Transverse colon (tissue), 4 donors: Measurements from ENCODE around the gene SMYD5. TPM values are rescaled to one million over a fixed set of nuclear protein-coding genes. Genes with fewer than 3 reads are reported as not detected.
"Not testable (repeated sequence)": the region's sequence is repeated elsewhere in the genome, so short reads cannot be mapped to it uniquely, and the experiment has no call there.

Source experiments
- DNase-seq: peaks from one replicate; pipeline ENCODE4 v3.0.0-alpha.2; 2019
- H3K27ac ChIP-seq, 4 donors: fragments of 200-600 bp; sonication (generic); 2 replicates each; pipeline ENCODE4 v1.5.1; 2016 to 2018; ENCODE audit warnings: inconsistent platforms in 4 of 4
- H3K27me3 ChIP-seq: fragments of 200-600 bp; sonication (generic); 2 replicates; pipeline ENCODE4 v1.5.1; 2017; ENCODE audit warnings: inconsistent platforms
- H3K36me3 ChIP-seq, 4 donors: fragments of 200-600 bp; sonication (generic); 2 replicates each; pipeline ENCODE4 v1.5.1; 2017 to 2019; ENCODE audit warnings: inconsistent platforms in 4 of 4
- H3K4me1 ChIP-seq, 4 donors: fragments of 200-600 bp; sonication (generic); 2 replicates each; pipeline ENCODE4 v1.5.1; 2017 to 2020; ENCODE audit warnings: inconsistent platforms in 4 of 4
- H3K4me3 ChIP-seq, 4 donors: fragments of 200-600 bp; sonication (generic); 1 replicate in 1 of 4; 2 replicates in 3 of 4; pipeline versions ENCODE4 v1.5.1 to v1.6.1; 2017 to 2019; ENCODE audit warnings: inconsistent platforms in 4 of 4
- H3K9me3 ChIP-seq, 2 donors: fragments of 200-600 bp; sonication (generic); 2 replicates each; pipeline ENCODE4 v1.5.1; 2017 to 2019; ENCODE audit warnings: inconsistent platforms in 2 of 2
- EP300 ChIP-seq: sonication (generic); formaldehyde crosslinking; IDR thresholded peaks from one replicate; pipeline ENCODE4 v1.6.1; 2017; ENCODE audit warnings: antibody characterized with exemption, low read depth
- POLR2A ChIP-seq: fragments of 450-650 bp; IDR thresholded peaks from one replicate; pipeline ENCODE4 v1.6.1; 2016; ENCODE audit warnings: antibody characterized with exemption, mild to moderate bottlenecking, moderate library complexity
- POLR2AphosphoS5 ChIP-seq, 3 donors: sonication (generic); formaldehyde crosslinking; IDR thresholded peaks; one replicate each; pipeline ENCODE4 v1.6.1; 2016; ENCODE audit warnings: antibody characterized with exemption in 3 of 3
- WGBS, 2 donors: methylation state at CpG; one replicate each; pipeline ENCODE4 v1.1.5; 2018; ENCODE audit warnings: low coverage in 1 of 2; 5-methylcytosine and 5-hydroxymethylcytosine counted together
- in situ Hi-C, 4 donors: fragments of 200-750 bp; cut with MboI; loops; one replicate each; pipeline versions ENCODE4 v1.15.0 to v1.15.1; 2017; ENCODE audit warnings: low sequenced_read_pairs in 3 of 4, low pct_ligation_motif_present in 1 of 4, low pct_unique_long_range_greater_than_20kb in 1 of 4
- intact Hi-C: fragments of 100-400 bp; cut with DNase I; formaldehyde crosslinking; loops from one replicate; pipeline ENCODE4 v1.15.1; 2023; ENCODE audit warnings: low total_unique reads
- total RNA-seq, 4 donors: library from RNA; depleted of rRNA; stranded (reverse); fragments of >200 nt; gene quantifications; one replicate each; pipeline ENCODE4 v1.1.0, GENCODE V29; 2016
- TF ChIP-seq, protein P1 (sequence below), 5 experiments: fragments of 200-600 bp in 3 of 5; fragments of 450-650 bp in 2 of 5; sonication (generic) in 3 of 5; IDR thresholded peaks; 1 replicate in 2 of 5; 2 replicates in 3 of 5; pipeline ENCODE4 v1.5.1; 2016 to 2017; ENCODE audit warnings: antibody characterized with exemption in 5 of 5, inconsistent platforms in 3 of 5, mild to moderate bottlenecking in 2 of 5, moderate library complexity in 1 of 5

SMYD5 gene
- total RNA-seq, 4 donors from 2014 or later = 6.4 to 16.1 (median 13.4) TPM

DNA sequence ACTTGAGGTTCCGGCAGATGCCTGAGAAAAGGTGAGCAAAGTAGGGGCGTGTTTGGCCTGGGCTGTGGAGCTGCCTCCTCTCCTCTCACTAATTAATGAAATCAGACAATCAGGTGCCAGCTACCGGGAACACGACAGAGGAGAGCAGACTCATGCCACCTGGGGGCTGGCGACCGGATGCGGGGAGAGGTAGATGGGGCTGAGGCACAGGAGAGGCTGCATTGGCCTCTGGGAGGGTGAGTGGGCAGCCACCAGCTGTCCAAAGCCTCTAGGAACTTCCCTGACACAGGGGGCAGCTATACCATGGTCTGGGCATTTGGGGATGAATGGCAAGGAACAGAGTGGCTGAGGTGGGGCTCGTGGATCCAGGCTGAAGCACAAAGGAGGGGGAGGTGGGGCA is 45.2 kb downstream of the SMYD5 start:
- Histone ChIP-seq H3K9me3 (no peaks in the 10 kb centered on the region), H3K27ac (no peak overlapping the region), H3K36me3 (no peaks in the 10 kb centered on the region), H3K4me1 (no peaks in the 10 kb centered on the region), H3K4me3 (no peak overlapping the region), H3K27me3 (no peaks in the 10 kb centered on the region)
- DNase-seq = no peak
- 93 to 100% methylated on average over 1 to 8 of the region's 8 CpGs for WGBS, 2 donors
- intact Hi-C loops (no loop called here), in situ Hi-C loops (no loop called here)
- TF ChIP-seq EP300 = no peak
- no peak for TF ChIP-seq POLR2AphosphoS5 (IDR thresholded peaks at IDR 0.05)

DNA sequence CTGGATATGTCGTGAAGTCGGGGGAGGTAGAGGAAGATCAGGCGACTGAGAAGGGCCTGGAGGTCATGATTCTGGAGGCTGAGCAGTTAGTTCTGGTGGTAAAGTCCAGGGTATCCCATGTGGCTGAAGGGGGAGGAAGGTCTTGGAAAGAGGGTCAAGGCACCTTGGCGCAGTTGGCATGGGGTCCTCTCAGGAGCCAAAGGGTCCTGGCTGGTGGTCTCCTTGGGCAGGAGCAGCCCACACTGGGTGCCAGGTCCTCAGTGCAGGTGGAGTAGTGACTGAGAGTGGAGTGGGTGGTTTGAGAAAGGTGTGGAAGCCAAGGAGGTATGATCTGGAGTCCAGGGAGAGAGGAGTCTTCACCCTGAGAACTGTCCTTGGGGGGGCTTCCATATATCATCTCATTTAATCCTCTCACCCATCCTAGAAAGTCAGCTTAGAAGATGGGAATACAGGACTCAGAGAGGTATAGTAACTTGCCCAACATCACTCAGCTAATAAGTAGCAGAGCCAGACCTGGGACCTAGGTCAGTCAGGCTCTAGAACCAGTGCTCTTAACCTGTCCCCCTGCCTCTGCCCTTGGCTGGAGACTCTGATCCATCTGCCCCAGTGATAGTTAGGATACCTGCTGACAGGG is 45.8 kb downstream of the SMYD5 start:
- no peak overlapping the region for H3K4me3 ChIP-seq
- H3K9me3 ChIP-seq = no peaks in the 10 kb centered on the region
- H3K27ac ChIP-seq = no peak overlapping the region
- TF ChIP-seq EP300 (no peak), POLR2AphosphoS5 (IDR thresholded peaks at IDR 0.05) (no peak), POLR2A (no peak)
- TF ChIP-seq, protein P1, sequence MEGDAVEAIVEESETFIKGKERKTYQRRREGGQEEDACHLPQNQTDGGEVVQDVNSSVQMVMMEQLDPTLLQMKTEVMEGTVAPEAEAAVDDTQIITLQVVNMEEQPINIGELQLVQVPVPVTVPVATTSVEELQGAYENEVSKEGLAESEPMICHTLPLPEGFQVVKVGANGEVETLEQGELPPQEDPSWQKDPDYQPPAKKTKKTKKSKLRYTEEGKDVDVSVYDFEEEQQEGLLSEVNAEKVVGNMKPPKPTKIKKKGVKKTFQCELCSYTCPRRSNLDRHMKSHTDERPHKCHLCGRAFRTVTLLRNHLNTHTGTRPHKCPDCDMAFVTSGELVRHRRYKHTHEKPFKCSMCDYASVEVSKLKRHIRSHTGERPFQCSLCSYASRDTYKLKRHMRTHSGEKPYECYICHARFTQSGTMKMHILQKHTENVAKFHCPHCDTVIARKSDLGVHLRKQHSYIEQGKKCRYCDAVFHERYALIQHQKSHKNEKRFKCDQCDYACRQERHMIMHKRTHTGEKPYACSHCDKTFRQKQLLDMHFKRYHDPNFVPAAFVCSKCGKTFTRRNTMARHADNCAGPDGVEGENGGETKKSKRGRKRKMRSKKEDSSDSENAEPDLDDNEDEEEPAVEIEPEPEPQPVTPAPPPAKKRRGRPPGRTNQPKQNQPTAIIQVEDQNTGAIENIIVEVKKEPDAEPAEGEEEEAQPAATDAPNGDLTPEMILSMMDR (IDR thresholded peaks at IDR 0.05) = no peak
- 68% methylated on average over 4 of the region's 4 CpGs; no CpG with 5 or more reads in 1 of the 2 donors for WGBS, 2 donors
- DNase-seq = no peak
- H3K4me1 ChIP-seq = no peaks in the 10 kb centered on the region
- intact Hi-C loops = no loop called here
- in situ Hi-C loops = no loop called here
- H3K27me3 ChIP-seq = no peaks in the 10 kb centered on the region
- H3K36me3 ChIP-seq = no peaks in the 10 kb centered on the region

- no peak overlapping the region for H3K4me3 ChIP-seq
- H3K4me1 ChIP-seq = no peaks in the 10 kb centered on the region
- no peak overlapping the region for H3K27ac ChIP-seq
- no peak for TF ChIP-seq POLR2A
- TF ChIP-seq, protein P1 (IDR thresholded peaks at IDR 0.05) = peak in 2 of 5 experiments; percentile 20 to 27
- TF ChIP-seq EP300 = no peak
- no peak for TF ChIP-seq POLR2AphosphoS5 (IDR thresholded peaks at IDR 0.05)
- peak; percentile 22 for DNase-seq
- no peaks in the 10 kb centered on the region for H3K9me3 ChIP-seq
- in situ Hi-C loops = no loop called here
- intact Hi-C loops = no loop called here
- no peaks in the 10 kb centered on the region for H3K36me3 ChIP-seq
- 56% methylated on average over 17 of the region's 17 CpGs; no CpG with 5 or more reads in 1 of the 2 donors for WGBS, 2 donors
- H3K27me3 ChIP-seq = no peaks in the 10 kb centered on the region
Measured at GRCh38 chr2:73260338-73260984, 46.4 kb downstream of the SMYD5 start.

DNA sequence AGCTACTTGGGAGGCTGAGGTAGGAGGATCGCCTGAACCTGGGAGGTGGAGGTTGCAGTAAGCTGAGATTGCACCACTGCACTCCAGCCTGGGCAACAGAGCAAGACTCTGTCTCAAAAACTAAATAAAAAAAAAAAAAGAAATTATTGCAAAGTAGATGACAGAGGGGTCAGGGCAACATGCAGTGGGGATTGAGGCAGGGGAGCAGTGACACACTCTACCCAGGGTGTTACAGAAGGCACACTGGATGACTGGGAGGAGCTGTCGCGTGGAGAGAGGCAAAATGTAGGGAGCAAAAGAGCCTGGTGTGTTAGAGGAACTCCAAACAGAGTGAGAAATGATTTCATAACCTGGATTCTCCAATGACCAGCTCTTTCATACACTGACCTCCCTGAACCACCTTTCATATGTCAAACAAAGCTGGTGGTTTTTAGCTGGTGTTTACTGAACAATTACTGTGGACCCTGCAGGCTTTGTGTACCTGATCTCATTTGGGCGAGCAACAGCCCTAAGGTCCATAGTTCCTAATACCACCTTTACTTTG is 48.1 kb downstream of the SMYD5 start:
- DNase-seq = no peak
- Histone ChIP-seq H3K27me3 (no peaks in the 10 kb centered on the region), H3K36me3 (no peaks in the 10 kb centered on the region), H3K4me1 (no peaks in the 10 kb centered on the region), H3K9me3 (no peaks in the 10 kb centered on the region), H3K4me3 (no peak overlapping the region), H3K27ac (no peak overlapping the region)
- intact Hi-C loops = no loop called here
- in situ Hi-C loops = no loop called here
- 90 to 91% methylated on average over 4 of the region's 4 CpGs for WGBS, 2 donors
- TF ChIP-seq POLR2A (no peak), POLR2AphosphoS5 (IDR thresholded peaks at IDR 0.05) (no peak), EP300 (no peak)
- TF ChIP-seq, protein P1 (IDR thresholded peaks at IDR 0.05) = no peak

GRCh38 chr2:73262691-73263429 is 48.8 kb downstream of the SMYD5 start:
- H3K9me3 ChIP-seq, H3K27ac ChIP-seq, H3K4me3 ChIP-seq, intact Hi-C loops, H3K27me3 ChIP-seq, in situ Hi-C loops, H3K4me1 ChIP-seq, H3K36me3 ChIP-seq, DNase-seq: not testable (repeated sequence)
- WGBS, 2 donors = 83 to 91% methylated on average over 1 to 18 of the region's 18 CpGs
